ENCODE data around the gene IL17RC.

DNA sequence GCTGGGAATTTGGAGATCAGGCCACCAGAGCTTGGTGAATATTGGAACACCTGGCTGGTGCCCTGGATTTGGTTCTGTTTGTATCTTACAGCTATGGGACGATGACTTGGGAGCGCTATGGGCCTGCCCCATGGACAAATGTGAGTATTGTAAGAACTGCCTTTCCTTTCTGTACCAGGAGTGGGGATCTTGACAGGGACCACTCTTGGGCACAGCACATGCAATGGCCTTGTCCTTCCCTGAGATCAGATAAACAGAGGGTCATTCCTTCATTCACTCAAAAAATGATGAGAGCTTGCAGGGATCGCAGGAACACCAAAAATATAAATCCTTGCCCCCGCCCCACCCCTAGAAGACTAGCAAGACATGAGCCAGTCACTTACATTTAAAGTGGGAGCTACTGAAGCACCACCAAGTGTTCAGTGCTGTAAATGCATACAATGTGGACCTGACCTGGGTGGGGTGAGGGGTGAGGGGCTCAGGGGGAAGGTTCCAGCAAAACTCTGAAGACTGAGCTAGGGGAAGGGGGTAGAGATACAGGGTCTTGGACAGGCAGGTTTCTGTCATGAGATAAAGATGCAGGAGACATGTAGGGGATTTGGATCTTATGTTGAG lies 14.0 kb downstream of the IL17RC start:
- TF ChIP-seq POLR2A (IDR thresholded peaks at IDR 0.05): no peak
- TF ChIP-seq, protein P1, sequence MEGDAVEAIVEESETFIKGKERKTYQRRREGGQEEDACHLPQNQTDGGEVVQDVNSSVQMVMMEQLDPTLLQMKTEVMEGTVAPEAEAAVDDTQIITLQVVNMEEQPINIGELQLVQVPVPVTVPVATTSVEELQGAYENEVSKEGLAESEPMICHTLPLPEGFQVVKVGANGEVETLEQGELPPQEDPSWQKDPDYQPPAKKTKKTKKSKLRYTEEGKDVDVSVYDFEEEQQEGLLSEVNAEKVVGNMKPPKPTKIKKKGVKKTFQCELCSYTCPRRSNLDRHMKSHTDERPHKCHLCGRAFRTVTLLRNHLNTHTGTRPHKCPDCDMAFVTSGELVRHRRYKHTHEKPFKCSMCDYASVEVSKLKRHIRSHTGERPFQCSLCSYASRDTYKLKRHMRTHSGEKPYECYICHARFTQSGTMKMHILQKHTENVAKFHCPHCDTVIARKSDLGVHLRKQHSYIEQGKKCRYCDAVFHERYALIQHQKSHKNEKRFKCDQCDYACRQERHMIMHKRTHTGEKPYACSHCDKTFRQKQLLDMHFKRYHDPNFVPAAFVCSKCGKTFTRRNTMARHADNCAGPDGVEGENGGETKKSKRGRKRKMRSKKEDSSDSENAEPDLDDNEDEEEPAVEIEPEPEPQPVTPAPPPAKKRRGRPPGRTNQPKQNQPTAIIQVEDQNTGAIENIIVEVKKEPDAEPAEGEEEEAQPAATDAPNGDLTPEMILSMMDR (IDR thresholded peaks at IDR 0.05): no peak

All from esophagus squamous epithelium (tissue), 4 donors.